Endothelial cell of umbilical vein (primary cell): Measurements from ENCODE around the gene RALGPS1.

Experiments used
- CTCF ChIP-seq, 2 donors: IDR thresholded peaks; 1 replicate in 1 of 2; 2 replicates in 1 of 2; pipeline ENCODE4 v1.5.1; 2011; ENCODE audit warnings: low read length in 2 of 2, mild to moderate bottlenecking in 2 of 2, moderate library complexity in 2 of 2, control low read depth in 1 of 2, inconsistent platforms in 1 of 2, low read depth in 1 of 2; ENCODE audit not compliant: insufficient read depth in 1 of 2; ENCODE audit errors: extremely low read depth in 1 of 2
- MYC ChIP-seq: IDR thresholded peaks from one replicate; pipeline ENCODE4 v1.6.1; 2011; ENCODE audit warnings: mild to moderate bottlenecking, low read depth, low read length
- POLR2A ChIP-seq: IDR thresholded peaks from 2 replicates; pipeline ENCODE4 v1.6.1; 2012; ENCODE audit warnings: low read depth, mild to moderate bottlenecking, control low read depth, low read length
- POLR2AphosphoS5 ChIP-seq: IDR thresholded peaks from 2 replicates; pipeline ENCODE4 v1.6.1; 2012; ENCODE audit warnings: low read depth, mild to moderate bottlenecking, control low read depth, low read length, moderate library complexity; ENCODE audit not compliant: insufficient read depth

GRCh38 chr9:127167560-127168326, 253.2 kb downstream of the RALGPS1 start:
- TF ChIP-seq MYC (no peak), CTCF (IDR thresholded peaks at IDR 0.05; ENCODE audit: extremely low read depth in 1 of 2, insufficient read depth in 1 of 2, low read depth in 1 of 2, low read length in 2 of 2) (no peak), POLR2A (no peak), POLR2AphosphoS5 (no peak)
